ENCODE results near the gene CRB1.

The CRB1 gene

GRCh38 chr1:197444755-197445154 is 176.7 kb downstream of the CRB1 start:
- H3K9ac ChIP-seq (ENCODE audit: low read length): no peak overlapping the region
- peaks cover 20% of the 10 kb centered on the region for H3K4me1 ChIP-seq (ENCODE audit: control insufficient read depth, low read depth, low read length)
- no peak overlapping the region for H3K27ac ChIP-seq (ENCODE audit: low read length)
- no peaks in the 10 kb centered on the region for H3K36me3 ChIP-seq (ENCODE audit: control insufficient read depth, low read depth, low read length)
- no peak overlapping the region for H3K4me3 ChIP-seq (ENCODE audit: low read length)
- H3K9me3 ChIP-seq (ENCODE audit: control insufficient read depth, low read depth, low read length): no peaks in the 10 kb centered on the region
- H3K27me3 ChIP-seq (ENCODE audit: control insufficient read depth, insufficient read depth, low read length): no peaks in the 10 kb centered on the region

- Histone ChIP-seq H3K4me1 (ENCODE audit: control insufficient read depth, low read depth, low read length) (no peaks in the 10 kb centered on the region), H3K4me3 (ENCODE audit: low read length) (no peak overlapping the region), H3K27me3 (ENCODE audit: control insufficient read depth, insufficient read depth, low read length) (no peaks in the 10 kb centered on the region), H3K27ac (ENCODE audit: low read length) (no peak overlapping the region), H3K9me3 (ENCODE audit: control insufficient read depth, low read depth, low read length) (no peaks in the 10 kb centered on the region), H3K36me3 (ENCODE audit: control insufficient read depth, low read depth, low read length) (no peaks in the 10 kb centered on the region), H3K9ac (ENCODE audit: low read length) (no peak overlapping the region)
These were observed 180.2 kb downstream of the CRB1 start for GRCh38 chr1:197448121-197448779.

GRCh38 chr1:197451381-197451780 is 183.3 kb downstream of the CRB1 start:
- Histone ChIP-seq H3K9me3 (ENCODE audit: control insufficient read depth, low read depth, low read length) (no peaks in the 10 kb centered on the region), H3K27me3 (ENCODE audit: control insufficient read depth, insufficient read depth, low read length) (no peaks in the 10 kb centered on the region), H3K9ac (ENCODE audit: low read length) (no peak overlapping the region), H3K27ac (ENCODE audit: low read length) (no peak overlapping the region), H3K36me3 (ENCODE audit: control insufficient read depth, low read depth, low read length) (no peaks in the 10 kb centered on the region), H3K4me3 (ENCODE audit: low read length) (no peak overlapping the region), H3K4me1 (ENCODE audit: control insufficient read depth, low read depth, low read length) (no peaks in the 10 kb centered on the region)

GRCh38 chr1:197453376-197454058 is 185.5 kb downstream of the CRB1 start:
- Histone ChIP-seq H3K27ac (ENCODE audit: low read length) (no peak overlapping the region), H3K36me3 (ENCODE audit: control insufficient read depth, low read depth, low read length) (no peaks in the 10 kb centered on the region), H3K4me1 (ENCODE audit: control insufficient read depth, low read depth, low read length) (no peaks in the 10 kb centered on the region), H3K4me3 (ENCODE audit: low read length) (no peak overlapping the region), H3K9ac (ENCODE audit: low read length) (no peak overlapping the region), H3K27me3 (ENCODE audit: control insufficient read depth, insufficient read depth, low read length) (no peaks in the 10 kb centered on the region), H3K9me3 (ENCODE audit: control insufficient read depth, low read depth, low read length) (no peaks in the 10 kb centered on the region)

GRCh38 chr1:197462539-197462938 is 194.5 kb downstream of the CRB1 start:
- Histone ChIP-seq H3K27ac (ENCODE audit: low read length) (no peak overlapping the region), H3K9me3 (ENCODE audit: control insufficient read depth, low read depth, low read length) (no peaks in the 10 kb centered on the region), H3K27me3 (ENCODE audit: control insufficient read depth, insufficient read depth, low read length) (no peaks in the 10 kb centered on the region), H3K4me3 (ENCODE audit: low read length) (no peak overlapping the region), H3K36me3 (ENCODE audit: control insufficient read depth, low read depth, low read length) (no peaks in the 10 kb centered on the region), H3K9ac (ENCODE audit: low read length) (no peak overlapping the region), H3K4me1 (ENCODE audit: control insufficient read depth, low read depth, low read length) (peaks cover 16% of the 10 kb centered on the region)

GRCh38 chr1:197463142-197463541 is 195.1 kb downstream of the CRB1 start:
- no peaks in the 10 kb centered on the region for H3K27me3 ChIP-seq (ENCODE audit: control insufficient read depth, insufficient read depth, low read length)
- no peak overlapping the region for H3K4me3 ChIP-seq (ENCODE audit: low read length)
- H3K9ac ChIP-seq (ENCODE audit: low read length): no peak overlapping the region
- no peak overlapping the region for H3K27ac ChIP-seq (ENCODE audit: low read length)
- no peaks in the 10 kb centered on the region for H3K36me3 ChIP-seq (ENCODE audit: control insufficient read depth, low read depth, low read length)
- peaks cover 16% of the 10 kb centered on the region for H3K4me1 ChIP-seq (ENCODE audit: control insufficient read depth, low read depth, low read length)
- H3K9me3 ChIP-seq (ENCODE audit: control insufficient read depth, low read depth, low read length): no peaks in the 10 kb centered on the region

- Histone ChIP-seq H3K27me3 (ENCODE audit: control insufficient read depth, insufficient read depth, low read length) (no peaks in the 10 kb centered on the region), H3K9me3 (ENCODE audit: control insufficient read depth, low read depth, low read length) (no peaks in the 10 kb centered on the region), H3K4me3 (ENCODE audit: low read length) (no peak overlapping the region), H3K27ac (ENCODE audit: low read length) (no peak overlapping the region), H3K9ac (ENCODE audit: low read length) (no peak overlapping the region), H3K4me1 (ENCODE audit: control insufficient read depth, low read depth, low read length) (peaks cover 16% of the 10 kb centered on the region), H3K36me3 (ENCODE audit: control insufficient read depth, low read depth, low read length) (no peaks in the 10 kb centered on the region)
These were observed 196.0 kb downstream of the CRB1 start for GRCh38 chr1:197464044-197464443.

- Histone ChIP-seq H3K4me1 (ENCODE audit: control insufficient read depth, low read depth, low read length) (peaks cover 27% of the 10 kb centered on the region), H3K36me3 (ENCODE audit: control insufficient read depth, low read depth, low read length) (no peaks in the 10 kb centered on the region), H3K9me3 (ENCODE audit: control insufficient read depth, low read depth, low read length) (no peaks in the 10 kb centered on the region), H3K27ac (ENCODE audit: low read length) (no peak overlapping the region), H3K27me3 (ENCODE audit: control insufficient read depth, insufficient read depth, low read length) (no peaks in the 10 kb centered on the region), H3K9ac (ENCODE audit: low read length) (no peak overlapping the region), H3K4me3 (ENCODE audit: low read length) (no peak overlapping the region)
These were observed 197.7 kb downstream of the CRB1 start for GRCh38 chr1:197465528-197466327.

GRCh38 chr1:197466813-197467212 is 198.8 kb downstream of the CRB1 start:
- H3K36me3 ChIP-seq (ENCODE audit: control insufficient read depth, low read depth, low read length): no peaks in the 10 kb centered on the region
- H3K4me3 ChIP-seq (ENCODE audit: low read length): no peak overlapping the region
- no peak overlapping the region for H3K27ac ChIP-seq (ENCODE audit: low read length)
- no peaks in the 10 kb centered on the region for H3K9me3 ChIP-seq (ENCODE audit: control insufficient read depth, low read depth, low read length)
- no peaks in the 10 kb centered on the region for H3K27me3 ChIP-seq (ENCODE audit: control insufficient read depth, insufficient read depth, low read length)
- H3K9ac ChIP-seq (ENCODE audit: low read length): no peak overlapping the region
- H3K4me1 ChIP-seq (ENCODE audit: control insufficient read depth, low read depth, low read length): peaks cover 35% of the 10 kb centered on the region

GRCh38 chr1:197467881-197468280 is 199.8 kb downstream of the CRB1 start:
- H3K9me3 ChIP-seq (ENCODE audit: control insufficient read depth, low read depth, low read length): no peaks in the 10 kb centered on the region
- no peak overlapping the region for H3K9ac ChIP-seq (ENCODE audit: low read length)
- no peak overlapping the region for H3K4me3 ChIP-seq (ENCODE audit: low read length)
- no peaks in the 10 kb centered on the region for H3K27me3 ChIP-seq (ENCODE audit: control insufficient read depth, insufficient read depth, low read length)
- no peak overlapping the region for H3K27ac ChIP-seq (ENCODE audit: low read length)
- H3K36me3 ChIP-seq (ENCODE audit: control insufficient read depth, low read depth, low read length): no peaks in the 10 kb centered on the region
- peaks cover 36% of the 10 kb centered on the region for H3K4me1 ChIP-seq (ENCODE audit: control insufficient read depth, low read depth, low read length)

- H3K27me3 ChIP-seq (ENCODE audit: control insufficient read depth, insufficient read depth, low read length): no peaks in the 10 kb centered on the region
- no peaks in the 10 kb centered on the region for H3K9me3 ChIP-seq (ENCODE audit: control insufficient read depth, low read depth, low read length)
- peaks cover 31% of the 10 kb centered on the region for H3K4me1 ChIP-seq (ENCODE audit: control insufficient read depth, low read depth, low read length)
- no peak overlapping the region for H3K27ac ChIP-seq (ENCODE audit: low read length)
- H3K9ac ChIP-seq (ENCODE audit: low read length): no peak overlapping the region
- no peaks in the 10 kb centered on the region for H3K36me3 ChIP-seq (ENCODE audit: control insufficient read depth, low read depth, low read length)
- H3K4me3 ChIP-seq (ENCODE audit: low read length): no peak overlapping the region
These were observed 200.6 kb downstream of the CRB1 start for GRCh38 chr1:197468543-197469175.

Measured in iPS-18a (cell line).